Endothelial cell of umbilical vein (primary cell): Measurements from ENCODE around the gene SLC22A3. TPM values are rescaled to one million over a fixed set of nuclear protein-coding genes. Genes with fewer than 3 reads are reported as not detected.

Experiments used
- BruUV-seq: library from RNA; stranded (reverse); fragments of 400-500 nt; replicated peaks from 2 replicates; lab custom pipeline; 2021; lab: Mats Ljungman, UMichigan
- CTCF ChIA-PET: fragments of 300-600, 350-600 bp; sonication (Branson Sonifier 250); formaldehyde crosslinking; loops from one replicate; lab custom pipeline; 2021; ENCODE audit warnings: antibody characterized with exemption, inconsistent platforms; lab: Charles Lee
- POLR2A ChIA-PET: fragments of 300-600, 350-600 bp; sonication (Branson Sonifier 250); formaldehyde crosslinking; loops from one replicate; lab custom pipeline; 2021; ENCODE audit warnings: antibody characterized with exemption, inconsistent platforms; lab: Charles Lee
- DNase-seq: peaks from one replicate; pipeline ENCODE4 v3.0.0-alpha.2; 2011; ENCODE audit warnings: low read depth, low spot score
- FAIRE-seq: peaks from 2 replicates; lab custom pipeline; 2011; peaks lifted over from hg19 to GRCh38; lab: Jason Lieb, UNC
- H2AFZ ChIP-seq: 2 replicates; pipeline ENCODE4 v1.6.0; 2012; ENCODE audit warnings: low read depth, low read length, control low read depth, inconsistent platforms
- H3K27ac ChIP-seq: 2 replicates; pipeline ENCODE4 v1.5.1; 2011; ENCODE audit warnings: low read depth, mild to moderate bottlenecking, control low read depth, low read length, moderate library complexity; ENCODE audit not compliant: insufficient read depth
- H3K27me3 ChIP-seq, 2 experiments: 2 replicates each; pipeline versions ENCODE4 v1.6.0 to v1.6.1; 2011; ENCODE audit warnings: low read length in 2 of 2, mixed read lengths in 1 of 2; ENCODE audit not compliant: control insufficient read depth in 2 of 2, insufficient read depth in 2 of 2
- H3K36me3 ChIP-seq, 2 experiments: 2 replicates in 1 of 2; 3 replicates in 1 of 2; pipeline ENCODE4 v1.5.1; 2011; ENCODE audit warnings: low read length in 2 of 2, mild to moderate bottlenecking in 1 of 2, moderate library complexity in 1 of 2; ENCODE audit not compliant: control insufficient read depth in 2 of 2, insufficient read depth in 2 of 2; ENCODE audit errors: extremely low read depth in 1 of 2
- H3K4me1 ChIP-seq: 3 replicates; pipeline ENCODE4 v1.5.1; 2011; ENCODE audit warnings: mild to moderate bottlenecking, low read length; ENCODE audit not compliant: control insufficient read depth, insufficient read depth; ENCODE audit errors: extremely low read depth
- H3K4me2 ChIP-seq: 2 replicates; pipeline ENCODE4 v1.6.1; 2011; ENCODE audit warnings: low read length, control low read depth, mixed read lengths; ENCODE audit not compliant: insufficient read depth
- H3K4me3 ChIP-seq, 3 experiments: fragments of 200-600 bp in 1 of 3; sonication (generic), shearing (Covaris generic) in 1 of 3; replicated peaks in 1 of 3; 2 replicates each; pipeline ENCODE4 v1.5.1; 2011 to 2016; ENCODE audit warnings: control low read depth in 3 of 3, low read length in 3 of 3, mild to moderate bottlenecking in 2 of 3, inconsistent platforms in 1 of 3, low read depth in 1 of 3, moderate library complexity in 1 of 3; ENCODE audit not compliant: insufficient read depth in 1 of 3
- H3K79me2 ChIP-seq: 2 replicates; pipeline ENCODE4 v1.6.0; 2012; ENCODE audit warnings: low read length, inconsistent platforms; ENCODE audit not compliant: control insufficient read depth, insufficient read depth
- H3K9ac ChIP-seq: replicated peaks from 2 replicates; pipeline ENCODE3; 2011; ENCODE audit warnings: low read length, control low read depth; ENCODE audit not compliant: insufficient read depth; ENCODE audit errors: extremely low read depth
- H3K9me1 ChIP-seq: replicated peaks from 3 replicates; pipeline ENCODE4 v1.6.0; 2011; ENCODE audit warnings: mild to moderate bottlenecking, low read length; ENCODE audit not compliant: control insufficient read depth, insufficient read depth; ENCODE audit errors: extremely low read depth
- H3K9me3 ChIP-seq: replicated peaks from 2 replicates; pipeline ENCODE4 v1.5.1; 2012; ENCODE audit warnings: low read length, inconsistent platforms; ENCODE audit not compliant: control insufficient read depth, insufficient read depth
- H4K20me1 ChIP-seq: replicated peaks from 2 replicates; pipeline ENCODE3; 2011; ENCODE audit warnings: mild to moderate bottlenecking, low read length; ENCODE audit not compliant: control insufficient read depth, insufficient read depth; ENCODE audit errors: extremely low read depth
- EZH2 ChIP-seq: IDR thresholded peaks from 2 replicates; pipeline ENCODE4 v1.6.1; 2012; ENCODE audit warnings: borderline replicate concordance, low read depth, mild to moderate bottlenecking, moderate library complexity, low read length, inconsistent platforms; ENCODE audit not compliant: severe bottlenecking
- FOS ChIP-seq: IDR thresholded peaks from 2 replicates; pipeline ENCODE4 v1.6.1; 2011; ENCODE audit warnings: mild to moderate bottlenecking, low read length, moderate library complexity, borderline replicate concordance; ENCODE audit not compliant: insufficient read depth
- GATA2 ChIP-seq: IDR thresholded peaks from 2 replicates; pipeline ENCODE4 v1.7.0; 2011; ENCODE audit warnings: low read depth, mild to moderate bottlenecking, moderate library complexity, mixed read lengths, low read length; ENCODE audit not compliant: insufficient read length, insufficient read depth
- JUN ChIP-seq: IDR thresholded peaks from 2 replicates; pipeline ENCODE4 v1.6.1; 2011; ENCODE audit warnings: borderline replicate concordance, low read depth; ENCODE audit not compliant: insufficient read length, insufficient read depth
- MYC ChIP-seq: IDR thresholded peaks from one replicate; pipeline ENCODE4 v1.6.1; 2011; ENCODE audit warnings: mild to moderate bottlenecking, low read depth, low read length
- POLR2A ChIP-seq: IDR thresholded peaks from 2 replicates; pipeline ENCODE4 v1.6.1; 2012; ENCODE audit warnings: low read depth, mild to moderate bottlenecking, control low read depth, low read length
- POLR2AphosphoS5 ChIP-seq: IDR thresholded peaks from 2 replicates; pipeline ENCODE4 v1.6.1; 2012; ENCODE audit warnings: low read depth, mild to moderate bottlenecking, control low read depth, low read length, moderate library complexity; ENCODE audit not compliant: insufficient read depth
- dilution Hi-C: fragments of 300-500 bp; cut with MboI; formaldehyde crosslinking; loops from one replicate; pipeline ENCODE4 v1.15.0; 2019; ENCODE audit warnings: low sequenced_read_pairs; ENCODE audit not compliant: extremely low pct_ligation_motif_present
- intact Hi-C: fragments of 100-400 bp; cut with micrococcal nuclease; formaldehyde crosslinking; loops from one replicate; pipeline ENCODE4 v1.10.0; 2022
- polyA plus RNA-seq, 4 experiments: library from polyadenylated mRNA; depleted of rRNA in 3 of 4; stranded (reverse) in 3 of 4; unstranded in 1 of 4; fragments of >200 nt; gene quantifications; 2 replicates each; pipeline versions ENCODE4 v1.2.1 to v1.2.3, GENCODE V29; 2011 to 2012; ENCODE audit warnings: missing spikeins in 1 of 4
- total RNA-seq: library from RNA; stranded (reverse); gene quantifications from 2 replicates; pipeline ENCODE4 v1.2.3, GENCODE V29; 2021
- TF ChIP-seq, protein P1 (sequence below), 2 donors: IDR thresholded peaks; 1 replicate in 1 of 2; 2 replicates in 1 of 2; pipeline ENCODE4 v1.5.1; 2011; ENCODE audit warnings: low read length in 2 of 2, mild to moderate bottlenecking in 2 of 2, moderate library complexity in 2 of 2, control low read depth in 1 of 2, inconsistent platforms in 1 of 2, low read depth in 1 of 2; ENCODE audit not compliant: insufficient read depth in 1 of 2; ENCODE audit errors: extremely low read depth in 1 of 2
- TF ChIP-seq, protein P2 (sequence below): IDR thresholded peaks from 2 replicates; pipeline ENCODE4 v1.6.1; 2011; ENCODE audit not compliant: insufficient read depth, insufficient read length

The SLC22A3 gene
- total and polyA plus RNA-seq, 2 donors (not counting 3 experiments of a cell fraction or from before 2014, with no cell fraction given), result not detected

DNA sequence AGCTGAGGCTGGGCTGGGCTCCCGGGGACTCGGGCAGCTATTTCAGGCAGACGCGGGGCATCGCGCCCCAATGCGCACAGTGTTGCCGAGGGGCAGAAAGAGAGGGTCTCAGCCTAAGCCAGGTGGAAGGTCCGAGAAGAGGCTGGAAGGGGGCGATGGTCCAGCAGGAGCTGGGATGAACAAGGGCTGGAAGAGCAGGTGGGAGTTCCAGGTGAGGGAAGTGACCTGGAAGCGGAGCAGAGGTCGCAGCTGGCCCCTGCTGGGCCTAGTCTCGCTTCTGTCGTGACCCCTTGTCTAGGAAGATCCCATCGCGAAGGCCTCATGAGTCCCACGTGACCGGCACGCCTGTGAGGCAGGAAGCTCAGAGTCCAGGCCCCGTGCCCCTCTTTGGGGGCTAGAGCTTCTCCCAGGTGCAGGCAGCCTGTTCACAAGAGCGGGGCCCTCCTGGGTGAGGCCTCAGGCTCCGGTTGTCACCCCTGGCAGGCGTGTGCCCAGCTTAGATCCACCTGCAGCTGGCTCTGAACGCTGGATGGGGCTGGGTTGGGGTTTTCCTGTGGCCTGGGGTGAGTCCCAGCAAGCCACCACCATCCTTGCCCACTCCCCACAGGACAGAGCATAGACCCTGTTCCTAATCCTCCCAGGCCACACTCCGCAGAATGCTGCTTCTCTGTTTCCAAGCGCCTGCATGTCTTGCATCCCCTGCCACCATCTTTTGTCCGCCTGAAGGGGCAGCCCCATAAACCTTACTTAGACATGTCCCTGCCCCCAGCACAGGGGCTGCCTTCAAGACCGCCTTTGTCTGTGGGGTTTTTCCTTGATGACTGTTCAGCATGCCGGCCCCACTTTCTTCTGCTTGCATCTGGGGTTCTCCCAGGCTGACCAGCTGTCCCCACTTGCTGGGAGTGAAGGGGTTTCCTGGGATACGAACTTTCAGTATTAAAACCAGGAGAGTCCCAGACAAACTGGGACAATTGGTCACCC lies 15.1 kb downstream of the SLC22A3 start:
- no peaks in the 10 kb centered on the region for H3K4me1 ChIP-seq
- H3K79me2 ChIP-seq, result no peaks in the 10 kb centered on the region
- TF ChIP-seq, protein P1, sequence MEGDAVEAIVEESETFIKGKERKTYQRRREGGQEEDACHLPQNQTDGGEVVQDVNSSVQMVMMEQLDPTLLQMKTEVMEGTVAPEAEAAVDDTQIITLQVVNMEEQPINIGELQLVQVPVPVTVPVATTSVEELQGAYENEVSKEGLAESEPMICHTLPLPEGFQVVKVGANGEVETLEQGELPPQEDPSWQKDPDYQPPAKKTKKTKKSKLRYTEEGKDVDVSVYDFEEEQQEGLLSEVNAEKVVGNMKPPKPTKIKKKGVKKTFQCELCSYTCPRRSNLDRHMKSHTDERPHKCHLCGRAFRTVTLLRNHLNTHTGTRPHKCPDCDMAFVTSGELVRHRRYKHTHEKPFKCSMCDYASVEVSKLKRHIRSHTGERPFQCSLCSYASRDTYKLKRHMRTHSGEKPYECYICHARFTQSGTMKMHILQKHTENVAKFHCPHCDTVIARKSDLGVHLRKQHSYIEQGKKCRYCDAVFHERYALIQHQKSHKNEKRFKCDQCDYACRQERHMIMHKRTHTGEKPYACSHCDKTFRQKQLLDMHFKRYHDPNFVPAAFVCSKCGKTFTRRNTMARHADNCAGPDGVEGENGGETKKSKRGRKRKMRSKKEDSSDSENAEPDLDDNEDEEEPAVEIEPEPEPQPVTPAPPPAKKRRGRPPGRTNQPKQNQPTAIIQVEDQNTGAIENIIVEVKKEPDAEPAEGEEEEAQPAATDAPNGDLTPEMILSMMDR (IDR thresholded peaks at IDR 0.05; ENCODE audit: extremely low read depth in 1 of 2, insufficient read depth in 1 of 2, low read depth in 1 of 2, low read length in 2 of 2), result no peak
- TF ChIP-seq JUN (no peak), MYC (no peak), GATA2 (no peak), EZH2 (no peak), FOS (no peak), POLR2A (no peak), POLR2AphosphoS5 (no peak)
- TF ChIP-seq, protein P2, sequence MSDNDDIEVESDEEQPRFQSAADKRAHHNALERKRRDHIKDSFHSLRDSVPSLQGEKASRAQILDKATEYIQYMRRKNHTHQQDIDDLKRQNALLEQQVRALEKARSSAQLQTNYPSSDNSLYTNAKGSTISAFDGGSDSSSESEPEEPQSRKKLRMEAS, result no peak
- FAIRE-seq, result no peak
- CTCF ChIA-PET, result no interaction called here
- dilution Hi-C loops, result no loop called here
- DNase-seq, result no peak
- no peaks in the 10 kb centered on the region for H3K27me3 ChIP-seq
- no peak overlapping the region for H3K4me3 ChIP-seq
- H3K9ac ChIP-seq, result no peak overlapping the region
- no peaks in the 10 kb centered on the region for H3K36me3 ChIP-seq
- H3K4me2 ChIP-seq, result no peak overlapping the region
- intact Hi-C loops, result no loop called here
- no peak overlapping the region for H2AFZ ChIP-seq
- H3K27ac ChIP-seq, result no peak overlapping the region
- H3K9me3 ChIP-seq, result no peaks in the 10 kb centered on the region
- no peaks in the 10 kb centered on the region for H3K9me1 ChIP-seq
- H4K20me1 ChIP-seq, result no peaks in the 10 kb centered on the region
- POLR2A ChIA-PET, result no interaction called here
- no TSS peak for BruUV-seq
